Adrenal gland (tissue), 12 donors: Measurements from ENCODE around the gene SMIM5. TPM values are rescaled to one million over a fixed set of nuclear protein-coding genes. Genes with fewer than 3 reads are reported as not detected.

Experiments
- DNase-seq, 7 donors: peaks; one replicate each; pipeline ENCODE4 v3.0.0-alpha.2; 2019 to 2020
- H3K27ac ChIP-seq, 5 donors: fragments of 200-600 bp; sonication (generic) in 4 of 5; 1 replicate in 3 of 5; 2 replicates in 2 of 5; pipeline versions ENCODE4 v1.5.1 to v1.8.0; 2016 to 2020; ENCODE audit warnings: mild to moderate bottlenecking in 1 of 5
- H3K27me3 ChIP-seq: fragments of 200-600 bp; 2 replicates; pipeline ENCODE4 v1.8.0; 2021
- H3K36me3 ChIP-seq, 2 donors: fragments of 200-600 bp; replicated peaks in 1 of 2; 1 replicate in 1 of 2; 2 replicates in 1 of 2; pipeline versions ENCODE4 v1.5.1 to v1.8.0; 2018 to 2022
- H3K4me1 ChIP-seq, 2 donors: fragments of 200-600 bp; replicated peaks in 1 of 2; 1 replicate in 1 of 2; 2 replicates in 1 of 2; pipeline versions ENCODE4 v1.5.1 to v1.8.0; 2018 to 2021
- H3K4me3 ChIP-seq, 4 donors: fragments of 200-600 bp; sonication (generic) in 3 of 4; one replicate each; pipeline ENCODE4 v1.5.1; 2016 to 2018
- H3K9me3 ChIP-seq, 3 donors: fragments of 200-600 bp; sonication (generic) in 1 of 3; replicated peaks in 1 of 3; 1 replicate in 2 of 3; 2 replicates in 1 of 3; pipeline versions ENCODE4 v1.5.1 to v1.8.0; 2016 to 2021
- CTCF ChIP-seq, 6 experiments: fragments of 450-650 bp in 4 of 6; fragments of 200-600 bp in 2 of 6; sonication (generic) in 1 of 6; IDR thresholded peaks; 1 replicate in 5 of 6; 2 replicates in 1 of 6; pipeline versions ENCODE4 v1.5.1 to v1.8.0; 2016 to 2021; ENCODE audit warnings: antibody characterized with exemption in 6 of 6, mild to moderate bottlenecking in 2 of 6, moderate library complexity in 1 of 6
- POLR2A ChIP-seq, 2 donors: fragments of 450-650 bp; IDR thresholded peaks; one replicate each; pipeline ENCODE4 v1.6.1; 2017; ENCODE audit warnings: antibody characterized with exemption in 2 of 2, mild to moderate bottlenecking in 2 of 2, moderate library complexity in 1 of 2
- WGBS, 4 donors: extraction: QIAGEN DNeasy Blood & Tissue Kit in 2 of 4; methylation state at CpG; one replicate each; pipeline versions ENCODE4 v1.1.5 to v1.1.7; 2013 to 2017; 5-methylcytosine and 5-hydroxymethylcytosine counted together
- intact Hi-C, 2 donors: fragments of 100-400 bp; cut with DNase I; formaldehyde crosslinking; loops; one replicate each; pipeline versions ENCODE4 v1.14.1 to v1.15.0; 2022 to 2023
- polyA plus RNA-seq, 3 donors: library from polyadenylated mRNA; stranded (reverse); fragments of 200-250 nt in 2 of 3; fragments of 350-450 nt in 1 of 3; fragmentation: Illumina TruSeq in 1 of 3; extraction: RNeasy Lipid Tissue Mini Kit (QIAGEN cat#74804) in 1 of 3; gene quantifications; one replicate each; pipeline ENCODE4 v1.2.3, GENCODE V29; 2013 to 2014
- total RNA-seq, 9 donors: library from RNA; depleted of rRNA in 4 of 9; stranded (reverse); fragments of >200 nt in 4 of 9; fragments of 120-200 nt in 1 of 9; fragmentation: NEBNext Ultra II Directional in 1 of 9; extraction: Animal tissue kit (Norgen Biotek cat#: 25700) in 1 of 9; gene quantifications; one replicate each; pipeline versions ENCODE4 v1.1.0 to v1.2.4, GENCODE V29; 2013 to 2023
- donor health status: healthy with polysubstance abuse.
- donor health status: Bipolar disorder and iron deficiency.
- donor health status: DM: yes; HTN: yes; CAD: no.
- donor health status: DM: no; HTN: no; CAD: no.
- donor health status: DM: no; HTN: no; CAD: no.
- donor health status: DM: yes; HTN: yes; CAD: no.

SMIM5 gene
- total and polyA plus RNA-seq, 12 donors = 0.13 to 2.6 (median 0.77) TPM; not detected in 4

GRCh38 chr17:75616521-75617122 is 16.6 kb upstream of the SMIM5 start:
- TF ChIP-seq CTCF (IDR thresholded peaks at IDR 0.05) (no peak), POLR2A (IDR thresholded peaks at IDR 0.05) (no peak)
- peaks cover 0 to 17% of the 10 kb centered on the region in 2 donors for H3K36me3 ChIP-seq
- H3K9me3 ChIP-seq = no peaks in the 10 kb centered on the region

GRCh38 chr17:75617218-75617617 is 16.0 kb upstream of the SMIM5 start:
- Histone ChIP-seq H3K4me1 (no peaks in the 10 kb centered on the region), H3K9me3 (no peaks in the 10 kb centered on the region), H3K27ac (no peak overlapping the region), H3K36me3 (peaks cover 0 to 17% of the 10 kb centered on the region in 2 donors), H3K27me3 (no peaks in the 10 kb centered on the region), H3K4me3 (no peak overlapping the region)
- WGBS, 4 donors = 89 to 94% (median 91%) methylated on average over 12 to 16 of the region's 16 CpGs
- DNase-seq = no peak
- TF ChIP-seq POLR2A (IDR thresholded peaks at IDR 0.05) (no peak), CTCF (IDR thresholded peaks at IDR 0.05) (no peak)
- intact Hi-C loops = no loop called here

More at GRCh38 chr17:75616521-75617122, 16.6 kb upstream of the SMIM5 start:
- WGBS, 4 donors = 44 to 81% (median 72%) methylated on average over 2 to 24 of the region's 24 CpGs
- no peaks in the 10 kb centered on the region for H3K27me3 ChIP-seq
- intact Hi-C loops = no loop called here
- no peak overlapping the region for H3K4me3 ChIP-seq
- H3K27ac ChIP-seq = no peak overlapping the region
- DNase-seq = no peak
- H3K4me1 ChIP-seq = no peaks in the 10 kb centered on the region

GRCh38 chr17:75617675-75618074 is 15.6 kb upstream of the SMIM5 start:
- TF ChIP-seq CTCF (IDR thresholded peaks at IDR 0.05) = no peak
- TF ChIP-seq POLR2A (IDR thresholded peaks at IDR 0.05) = no peak
- Histone ChIP-seq H3K27ac (no peak overlapping the region), H3K4me1 (no peaks in the 10 kb centered on the region), H3K27me3 (no peaks in the 10 kb centered on the region), H3K4me3 (no peak overlapping the region), H3K9me3 (no peaks in the 10 kb centered on the region), H3K36me3 (peaks cover 0 to 17% of the 10 kb centered on the region in 2 donors)
- no peak for DNase-seq
- intact Hi-C loops = no loop called here
- 82 to 92% (median 90%) methylated on average over 3 to 11 of the region's 11 CpGs for WGBS, 4 donors

- peaks cover 0 to 17% of the 10 kb centered on the region in 2 donors for H3K36me3 ChIP-seq
- H3K4me3 ChIP-seq = no peak overlapping the region
- intact Hi-C loops = no loop called here
- H3K9me3 ChIP-seq = no peaks in the 10 kb centered on the region
- 77 to 83% (median 80%) methylated on average over 8 to 36 of the region's 36 CpGs for WGBS, 4 donors
- no peak for TF ChIP-seq POLR2A (IDR thresholded peaks at IDR 0.05)
- peak in 3 of 6 experiments; percentile 11 to 24 (median 13) for TF ChIP-seq CTCF (IDR thresholded peaks at IDR 0.05)
- peak in 1 of 7 donors; percentile 33 for DNase-seq
- no peaks in the 10 kb centered on the region for H3K27me3 ChIP-seq
- no peak overlapping the region for H3K27ac ChIP-seq
- H3K4me1 ChIP-seq = no peaks in the 10 kb centered on the region
These were observed 13.5 kb upstream of the SMIM5 start for GRCh38 chr17:75619506-75620431.
